Measurements from ENCODE around the gene C19orf81. TPM values are rescaled to one million over a fixed set of nuclear protein-coding genes. Genes with fewer than 3 reads are reported as not detected.
A peak's percentile ranks its signal among the peaks of the same experiment; 100 is the strongest.

Gene C19orf81
- total and polyA plus RNA-seq, 2 of the 8 experiments (the other 6 are each of a cell fraction or from before 2014, with no cell fraction given) = 11.7 to 13.0 TPM

- no peak for TF ChIP-seq CHD7 (IDR thresholded peaks at IDR 0.05; ENCODE audit: insufficient replicate concordance, low read length)
- TF ChIP-seq HDAC6 (IDR thresholded peaks at IDR 0.05; ENCODE audit: low read depth, low read length) = no peak
- no peak for TF ChIP-seq SAP30 (IDR thresholded peaks at IDR 0.05; ENCODE audit: insufficient read depth, insufficient replicate concordance, low read length)
- no peak for TF ChIP-seq RBBP5 (IDR thresholded peaks at IDR 0.05; ENCODE audit: borderline replicate concordance, low read depth, low read length)
- TF ChIP-seq E2F6 (IDR thresholded peaks at IDR 0.05) = peak; percentile 100
- TF ChIP-seq GTF2F1 (IDR thresholded peaks at IDR 0.05; ENCODE audit: borderline replicate concordance, low read depth, low read length) = no peak
- TF ChIP-seq SUZ12 (IDR thresholded peaks at IDR 0.05; ENCODE audit: low read length) = no peak
- TF ChIP-seq CTBP2 (IDR thresholded peaks at IDR 0.05; ENCODE audit: borderline replicate concordance, insufficient read depth, insufficient read length, low read length) = no peak
Measured at GRCh38 chr19:50679177-50680125, 30.2 kb downstream of the C19orf81 start (continued).
